HepG2 (cell line): ENCODE data around the gene RYR2. TPM values are rescaled to one million over a fixed set of nuclear protein-coding genes. Genes with fewer than 3 reads are reported as not detected.

Experiments used
- AHR ChIP-seq: IDR thresholded peaks from 2 replicates; pipeline ENCODE4 v1.6.1; 2018; ENCODE audit warnings: missing genetic modification reagents, missing compliant biosample characterization
- TCF7L2 ChIP-seq: IDR thresholded peaks from 2 replicates; pipeline ENCODE4 v1.6.1; 2011; ENCODE audit warnings: mild to moderate bottlenecking, low read depth, low read length, moderate library complexity
- TP53 ChIP-seq: sonication (generic); formaldehyde crosslinking; conservative IDR thresholded peaks from 2 replicates; pipeline ENCODE4 v1.4.0; 2020; ENCODE audit warnings: missing genetic modification reagents
- polyA plus RNA-seq, 8 experiments: library from polyadenylated mRNA; depleted of rRNA in 3 of 8; stranded (reverse) in 7 of 8; unstranded in 1 of 8; fragments of >200 nt; fragmentation: Illumina TruSeq in 4 of 8; extraction: Trizol in 4 of 8; gene quantifications; 2 replicates each; pipeline versions ENCODE4 v1.2.1 to v1.2.3, GENCODE V29; 2011 to 2016; ENCODE audit warnings: low read depth in 4 of 8, missing spikeins in 1 of 8, mixed read lengths in 1 of 8; ENCODE audit not compliant: insufficient read depth in 1 of 8
- total RNA-seq, 5 experiments: library from RNA; depleted of rRNA; stranded (reverse); fragments of >200 nt; fragmentation: Illumina TruSeq; extraction: Trizol; gene quantifications; 2 replicates each; pipeline ENCODE4 v1.2.3, GENCODE V29; 2016; ENCODE audit warnings: low read depth in 1 of 5
- TF ChIP-seq, protein P1 (sequence below), 2 experiments: fragments of 450-650 bp in 1 of 2; sonication (generic) in 1 of 2; formaldehyde crosslinking in 1 of 2; IDR thresholded peaks; 2 replicates each; pipeline versions ENCODE4 v1.6.1 to v1.8.0; 2016 to 2022; ENCODE audit warnings: antibody characterized with exemption in 1 of 2, mild to moderate bottlenecking in 1 of 2, missing genetic modification reagents in 1 of 2

Gene RYR2
- total and polyA plus RNA-seq, 2 of the 13 experiments (the other 11 are each of a cell fraction or from before 2014, with no cell fraction given): not detected

DNA sequence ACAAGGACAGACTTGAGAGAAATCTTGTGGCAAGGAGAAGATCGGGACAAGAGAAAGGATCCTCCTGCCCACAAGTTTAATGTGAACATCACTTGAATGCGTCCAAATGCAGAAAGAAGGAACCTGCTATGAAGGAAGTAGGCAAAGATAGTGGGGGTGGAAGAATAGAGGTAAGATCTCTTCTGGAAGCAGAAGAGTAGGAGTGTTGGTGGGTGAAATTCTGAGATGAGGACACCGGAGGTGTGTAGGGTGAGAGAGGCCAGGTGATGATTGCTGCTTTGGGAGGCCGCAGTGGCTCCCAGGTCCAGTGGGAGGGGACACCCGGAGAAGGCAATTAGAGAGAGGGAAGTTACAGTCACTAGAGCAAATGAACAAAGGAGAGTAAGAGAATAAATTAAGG is 6.8 kb downstream of the RYR2 start (continued):
- TF ChIP-seq, protein P1, sequence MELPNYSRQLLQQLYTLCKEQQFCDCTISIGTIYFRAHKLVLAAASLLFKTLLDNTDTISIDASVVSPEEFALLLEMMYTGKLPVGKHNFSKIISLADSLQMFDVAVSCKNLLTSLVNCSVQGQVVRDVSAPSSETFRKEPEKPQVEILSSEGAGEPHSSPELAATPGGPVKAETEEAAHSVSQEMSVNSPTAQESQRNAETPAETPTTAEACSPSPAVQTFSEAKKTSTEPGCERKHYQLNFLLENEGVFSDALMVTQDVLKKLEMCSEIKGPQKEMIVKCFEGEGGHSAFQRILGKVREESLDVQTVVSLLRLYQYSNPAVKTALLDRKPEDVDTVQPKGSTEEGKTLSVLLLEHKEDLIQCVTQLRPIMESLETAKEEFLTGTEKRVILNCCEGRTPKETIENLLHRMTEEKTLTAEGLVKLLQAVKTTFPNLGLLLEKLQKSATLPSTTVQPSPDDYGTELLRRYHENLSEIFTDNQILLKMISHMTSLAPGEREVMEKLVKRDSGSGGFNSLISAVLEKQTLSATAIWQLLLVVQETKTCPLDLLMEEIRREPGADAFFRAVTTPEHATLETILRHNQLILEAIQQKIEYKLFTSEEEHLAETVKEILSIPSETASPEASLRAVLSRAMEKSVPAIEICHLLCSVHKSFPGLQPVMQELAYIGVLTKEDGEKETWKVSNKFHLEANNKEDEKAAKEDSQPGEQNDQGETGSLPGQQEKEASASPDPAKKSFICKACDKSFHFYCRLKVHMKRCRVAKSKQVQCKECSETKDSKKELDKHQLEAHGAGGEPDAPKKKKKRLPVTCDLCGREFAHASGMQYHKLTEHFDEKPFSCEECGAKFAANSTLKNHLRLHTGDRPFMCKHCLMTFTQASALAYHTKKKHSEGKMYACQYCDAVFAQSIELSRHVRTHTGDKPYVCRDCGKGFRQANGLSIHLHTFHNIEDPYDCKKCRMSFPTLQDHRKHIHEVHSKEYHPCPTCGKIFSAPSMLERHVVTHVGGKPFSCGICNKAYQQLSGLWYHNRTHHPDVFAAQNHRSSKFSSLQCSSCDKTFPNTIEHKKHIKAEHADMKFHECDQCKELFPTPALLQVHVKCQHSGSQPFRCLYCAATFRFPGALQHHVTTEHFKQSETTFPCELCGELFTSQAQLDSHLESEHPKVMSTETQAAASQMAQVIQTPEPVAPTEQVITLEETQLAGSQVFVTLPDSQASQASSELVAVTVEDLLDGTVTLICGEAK (IDR thresholded peaks at IDR 0.05): no peak
- TF ChIP-seq, protein P1 (CRISPR knock-in tag; IDR thresholded peaks at IDR 0.05): no peak
- no peak for TF ChIP-seq TP53 (CRISPR knock-in tag)
- TF ChIP-seq AHR (CRISPR knock-in tag): no peak
- no peak for TF ChIP-seq TCF7L2
- TF ChIP-seq, all 625 proteins: peak for 0
